Measurements from ENCODE around the gene OLIG2. TPM values are rescaled to one million over a fixed set of nuclear protein-coding genes. Genes with fewer than 3 reads are reported as not detected.

OLIG2 gene
- total RNA-seq (2014; rRNA removed; shearing (Covaris generic)) = not detected in 2 replicates

GRCh38 chr21:33025489-33026442 is at the start of gene OLIG2:
OLIG2 (plus strand) TSS chr21:33025935; CDS start chr21:33026863, 928 bp downstream.
- peak; percentile 42 for DNase-seq (ENCODE audit: low read depth)

GRCh38 chr21:32976791-32977190 is 48.9 kb upstream of the OLIG2 start:
- no peak for DNase-seq (ENCODE audit: low read depth)

- no peak for DNase-seq (ENCODE audit: low read depth)
Observed at GRCh38 chr21:32977216-32977615, 48.5 kb upstream of the OLIG2 start.

GRCh38 chr21:32978331-32979270 is 47.1 kb upstream of the OLIG2 start:
- DNase-seq (ENCODE audit: low read depth) = no peak

GRCh38 chr21:32979598-32980268 is 46.0 kb upstream of the OLIG2 start:
- DNase-seq (ENCODE audit: low read depth) = no peak

- no peak for DNase-seq (ENCODE audit: low read depth)
Observed at GRCh38 chr21:32981096-32981495, 44.6 kb upstream of the OLIG2 start.

GRCh38 chr21:32990666-32991065 is 35.1 kb upstream of the OLIG2 start:
- DNase-seq (ENCODE audit: low read depth) = no peak

- no peak for DNase-seq (ENCODE audit: low read depth)
Observed at GRCh38 chr21:32991361-32991760, 34.4 kb upstream of the OLIG2 start.

GRCh38 chr21:32993894-32994293 is 31.8 kb upstream of the OLIG2 start:
- no peak for DNase-seq (ENCODE audit: low read depth)

- peak; percentile 34 for DNase-seq (ENCODE audit: low read depth)
Observed at GRCh38 chr21:32994305-32994704, 31.4 kb upstream of the OLIG2 start.

- DNase-seq (ENCODE audit: low read depth) = no peak
Observed at GRCh38 chr21:33007747-33008146, 18.0 kb upstream of the OLIG2 start.

GRCh38 chr21:33008333-33009051 is 17.2 kb upstream of the OLIG2 start:
- DNase-seq (ENCODE audit: low read depth) = no peak

GRCh38 chr21:33010931-33011330 is 14.8 kb upstream of the OLIG2 start:
- no peak for DNase-seq (ENCODE audit: low read depth)

- peak; percentile 99 for DNase-seq (ENCODE audit: low read depth)
Observed at GRCh38 chr21:33011462-33011861, 14.3 kb upstream of the OLIG2 start.

- DNase-seq (ENCODE audit: low read depth) = no peak
Observed at GRCh38 chr21:33013626-33014025, 12.1 kb upstream of the OLIG2 start.

- no peak for DNase-seq (ENCODE audit: low read depth)
Observed at GRCh38 chr21:33014331-33014730, 11.4 kb upstream of the OLIG2 start.

GRCh38 chr21:33015096-33015495 is 10.6 kb upstream of the OLIG2 start:
- no peak for DNase-seq (ENCODE audit: low read depth)

- DNase-seq (ENCODE audit: low read depth) = no peak
Observed at GRCh38 chr21:33015756-33016155, 10.0 kb upstream of the OLIG2 start.

GRCh38 chr21:33018707-33019465 is 6.8 kb upstream of the OLIG2 start:
- no peak for DNase-seq (ENCODE audit: low read depth)

GRCh38 chr21:33019516-33019884 is 6.2 kb upstream of the OLIG2 start:
- DNase-seq (ENCODE audit: low read depth) = no peak

Measured in M059J (cell line).